Measurements from ENCODE around the gene PCDH9.

- TF ChIP-seq CTCF (IDR thresholded peaks at IDR 0.05) (no peak), POLR2A (IDR thresholded peaks at IDR 0.05) (no peak)
Observed at GRCh38 chr13:66790861-66791260, 439.3 kb downstream of the PCDH9 start.
